ENCODE data around the gene PPIL4.
"Not testable (repeated sequence)": the region's sequence is repeated elsewhere in the genome, so short reads cannot be mapped to it uniquely, and the experiment has no call there.

The PPIL4 gene

GRCh38 chr6:149534742-149535141 is 11.1 kb downstream of the PPIL4 start:
- in situ Hi-C loops (cut with HindIII; ENCODE audit: low sequenced_read_pairs), result no loop called here

GRCh38 chr6:149529650-149530049 is 16.2 kb downstream of the PPIL4 start:
- in situ Hi-C loops (cut with HindIII; ENCODE audit: low sequenced_read_pairs), result no loop called here

GRCh38 chr6:149515494-149515893 is 30.3 kb downstream of the PPIL4 start:
- in situ Hi-C loops (cut with HindIII; ENCODE audit: low sequenced_read_pairs), result no loop called here

- in situ Hi-C loops (cut with HindIII; ENCODE audit: low sequenced_read_pairs), result no loop called here
Observed at GRCh38 chr6:149513915-149514314, 31.9 kb downstream of the PPIL4 start.

- in situ Hi-C loops (cut with HindIII; ENCODE audit: low sequenced_read_pairs), result no loop called here
Observed at GRCh38 chr6:149510793-149511512, 34.9 kb downstream of the PPIL4 start.

- in situ Hi-C loops (cut with HindIII; ENCODE audit: low sequenced_read_pairs), result no loop called here
Observed at GRCh38 chr6:149508485-149508884, 37.4 kb downstream of the PPIL4 start.

- in situ Hi-C loops (cut with HindIII; ENCODE audit: low sequenced_read_pairs), result no loop called here
Observed at GRCh38 chr6:149503872-149504271, 42.0 kb downstream of the PPIL4 start.

- in situ Hi-C loops (cut with HindIII; ENCODE audit: low sequenced_read_pairs), result no loop called here
Observed at GRCh38 chr6:149503276-149503675, 42.6 kb downstream of the PPIL4 start.

GRCh38 chr6:149501768-149502167 is 44.1 kb downstream of the PPIL4 start:
- in situ Hi-C loops (cut with HindIII; ENCODE audit: low sequenced_read_pairs), result no loop called here

- in situ Hi-C loops (cut with HindIII; ENCODE audit: low sequenced_read_pairs), result no loop called here
Observed at GRCh38 chr6:149501201-149501600, 44.6 kb downstream of the PPIL4 start.

- in situ Hi-C loops (cut with HindIII; ENCODE audit: low sequenced_read_pairs), result no loop called here
Observed at GRCh38 chr6:149500096-149500495, 45.7 kb downstream of the PPIL4 start.

- in situ Hi-C loops (cut with HindIII; ENCODE audit: low sequenced_read_pairs), result no loop called here
Observed at GRCh38 chr6:149499066-149499465, 46.8 kb downstream of the PPIL4 start.

- in situ Hi-C loops (cut with HindIII; ENCODE audit: low sequenced_read_pairs), result no loop called here
Observed at GRCh38 chr6:149497365-149497764, 48.5 kb downstream of the PPIL4 start.

- in situ Hi-C loops (cut with HindIII; ENCODE audit: low sequenced_read_pairs), result not testable (repeated sequence)
Observed at GRCh38 chr6:149496597-149496996, 49.2 kb downstream of the PPIL4 start.

GRCh38 chr6:149495349-149496016 is 50.4 kb downstream of the PPIL4 start:
- in situ Hi-C loops (cut with HindIII; ENCODE audit: low sequenced_read_pairs), result not testable (repeated sequence)

- in situ Hi-C loops (cut with HindIII; ENCODE audit: low sequenced_read_pairs), result not testable (repeated sequence)
Observed at GRCh38 chr6:149494810-149495209, 51.0 kb downstream of the PPIL4 start.

- in situ Hi-C loops (cut with HindIII; ENCODE audit: low sequenced_read_pairs), result no loop called here
Observed at GRCh38 chr6:149493761-149494320, 52.0 kb downstream of the PPIL4 start.

GRCh38 chr6:149492798-149493343 is 53.0 kb downstream of the PPIL4 start:
- in situ Hi-C loops (cut with HindIII; ENCODE audit: low sequenced_read_pairs), result no loop called here

- in situ Hi-C loops (cut with HindIII; ENCODE audit: low sequenced_read_pairs), result no loop called here
Observed at GRCh38 chr6:149489967-149490366, 55.9 kb downstream of the PPIL4 start.

GRCh38 chr6:149488815-149489214 is 57.0 kb downstream of the PPIL4 start:
- in situ Hi-C loops (cut with HindIII; ENCODE audit: low sequenced_read_pairs), result no loop called here

GRCh38 chr6:149487316-149487715 is 58.5 kb downstream of the PPIL4 start:
- in situ Hi-C loops (cut with HindIII; ENCODE audit: low sequenced_read_pairs), result no loop called here
